Neutrophil (primary cell): ENCODE data around the gene CBR3.

ENCODE experiments used
- H3K27ac ChIP-seq: fragments of 200-600 bp; sonication (generic); 2 replicates; pipeline ENCODE4 v1.5.1; 2016; ENCODE audit warnings: mild to moderate bottlenecking, moderate library complexity
- H3K27me3 ChIP-seq: fragments of 200-600 bp; sonication (generic); 2 replicates; pipeline ENCODE4 v1.6.0; 2016; ENCODE audit warnings: mild to moderate bottlenecking
- H3K36me3 ChIP-seq: fragments of 200-600 bp; sonication (generic); 2 replicates; pipeline ENCODE4 v1.5.1; 2017
- H3K4me1 ChIP-seq, 2 experiments: fragments of 200-600 bp in 1 of 2; sonication (generic) in 1 of 2; 1 replicate in 1 of 2; 2 replicates in 1 of 2; pipeline versions ENCODE4 v1.5.1 to v1.6.1; 2013 to 2016; ENCODE audit warnings: low read depth in 1 of 2, low read length in 1 of 2, mild to moderate bottlenecking in 1 of 2, moderate library complexity in 1 of 2; ENCODE audit not compliant: control insufficient read depth in 1 of 2, insufficient read depth in 1 of 2
- H3K4me3 ChIP-seq, 2 experiments: fragments of 200-600 bp in 1 of 2; sonication (generic) in 1 of 2; 1 replicate in 1 of 2; 2 replicates in 1 of 2; pipeline ENCODE4 v1.5.1; 2013 to 2016; ENCODE audit warnings: low read depth in 1 of 2, low read length in 1 of 2, mild to moderate bottlenecking in 1 of 2, moderate library complexity in 1 of 2
- H3K9me3 ChIP-seq: fragments of 200-600 bp; sonication (generic); 2 replicates; pipeline ENCODE4 v1.5.1; 2016
- CTCF ChIP-seq: fragments of 200-600 bp; sonication (generic); IDR thresholded peaks from 2 replicates; pipeline ENCODE4 v1.5.1; 2016; ENCODE audit warnings: antibody characterized with exemption

CBR3 gene

DNA sequence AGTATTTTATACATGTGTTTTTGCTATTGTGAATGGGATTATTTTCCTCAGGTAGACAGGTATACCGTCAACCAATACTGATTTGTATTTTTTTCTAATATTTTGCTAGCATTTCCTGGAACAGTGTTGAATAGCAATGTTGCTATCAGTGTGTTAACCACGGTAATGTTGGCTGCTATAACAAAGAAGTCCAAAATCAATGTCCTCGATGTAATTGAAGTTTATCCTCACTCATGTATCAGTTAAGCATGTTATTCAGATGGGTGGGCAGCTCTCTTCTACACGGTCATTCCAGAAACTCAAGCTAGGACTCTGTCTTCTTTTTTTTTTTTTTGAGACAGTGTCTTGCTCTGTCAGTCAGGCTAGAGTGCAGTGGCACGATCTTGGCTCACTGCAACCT, 46.1 kb downstream of the CBR3 start:
- Histone ChIP-seq H3K4me3 (peak overlapping the region in 1 of 2 experiments; percentile 28), H3K27ac (peak overlapping the region; percentile 83), H3K27me3 (no peaks in the 10 kb centered on the region), H3K4me1 (peaks cover 70 to 79% of the 10 kb centered on the region in 2 experiments), H3K9me3 (no peaks in the 10 kb centered on the region), H3K36me3 (no peaks in the 10 kb centered on the region)
- TF ChIP-seq CTCF, result no peak

GRCh38 chr21:36183144-36183795, 48.4 kb downstream of the CBR3 start:
- Histone ChIP-seq H3K4me1 (peaks cover 84 to 88% of the 10 kb centered on the region in 2 experiments), H3K4me3 (no peak overlapping the region), H3K27me3 (no peaks in the 10 kb centered on the region), H3K27ac (peak overlapping the region; percentile 83), H3K9me3 (no peaks in the 10 kb centered on the region), H3K36me3 (peaks cover 2% of the 10 kb centered on the region)
- TF ChIP-seq CTCF, result no peak

- H3K36me3 ChIP-seq, result peaks cover 5% of the 10 kb centered on the region
- no peaks in the 10 kb centered on the region for H3K27me3 ChIP-seq
- no peak overlapping the region for H3K4me3 ChIP-seq
- TF ChIP-seq CTCF, result no peak
- peak overlapping the region; percentile 83 for H3K27ac ChIP-seq
- H3K9me3 ChIP-seq, result no peaks in the 10 kb centered on the region
- peaks cover 84 to 89% of the 10 kb centered on the region in 2 experiments for H3K4me1 ChIP-seq
Measured at GRCh38 chr21:36184545-36184944, 49.7 kb downstream of the CBR3 start.

GRCh38 chr21:36185523-36185922, 50.6 kb downstream of the CBR3 start:
- H3K27me3 ChIP-seq, result no peaks in the 10 kb centered on the region
- H3K4me3 ChIP-seq, result peak overlapping the region in 1 of 2 experiments; percentile 1
- no peak for TF ChIP-seq CTCF
- no peaks in the 10 kb centered on the region for H3K9me3 ChIP-seq
- H3K36me3 ChIP-seq, result peaks cover 5% of the 10 kb centered on the region
- peaks cover 83 to 88% of the 10 kb centered on the region in 2 experiments for H3K4me1 ChIP-seq
- H3K27ac ChIP-seq, result peak overlapping the region; percentile 83

GRCh38 chr21:36186081-36186480, 51.2 kb downstream of the CBR3 start:
- no peaks in the 10 kb centered on the region for H3K27me3 ChIP-seq
- TF ChIP-seq CTCF, result no peak
- H3K4me1 ChIP-seq, result peaks cover 79 to 83% of the 10 kb centered on the region in 2 experiments
- H3K9me3 ChIP-seq, result no peaks in the 10 kb centered on the region
- peak overlapping the region; percentile 83 for H3K27ac ChIP-seq
- H3K4me3 ChIP-seq, result peak overlapping the region in 1 of 2 experiments; percentile 1
- H3K36me3 ChIP-seq, result peaks cover 5% of the 10 kb centered on the region
